ENCODE data around the gene EIF4EBP2. TPM values are rescaled to one million over a fixed set of nuclear protein-coding genes. Genes with fewer than 3 reads are reported as not detected.
A peak's percentile ranks its signal among the peaks of the same experiment; 100 is the strongest.

Gene EIF4EBP2
- total and polyA plus RNA-seq, 2 experiments from 2014 or later: 43.1 to 77.1 TPM

DNA sequence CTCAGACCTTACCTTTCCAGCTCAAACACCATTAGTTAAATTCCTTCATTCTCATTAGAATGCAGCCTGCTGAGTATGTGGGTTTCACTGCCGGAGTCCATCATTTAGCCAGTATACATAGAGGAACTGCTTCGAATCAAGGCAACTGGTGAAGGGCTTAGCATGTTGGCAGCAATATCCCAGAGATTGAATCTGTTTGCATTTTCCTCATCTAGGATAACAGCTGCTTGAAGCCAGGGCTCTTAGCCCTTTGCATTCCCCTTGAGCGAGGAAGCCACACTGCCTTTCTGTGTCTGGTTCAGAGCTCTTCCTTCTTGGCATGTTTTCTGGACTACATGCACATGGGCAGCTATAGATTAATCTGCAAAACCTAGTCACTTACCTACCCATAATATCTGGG, 22.9 kb downstream of the EIF4EBP2 start:
- Histone ChIP-seq H3K27me3 (no peaks in the 10 kb centered on the region), H3K4me3 (no peak overlapping the region), H3K9me3 (ENCODE audit: low read depth) (no peaks in the 10 kb centered on the region), H3K36me3 (replicated peaks; ENCODE audit: insufficient read depth, low read depth) (peaks cover 7% of the 10 kb centered on the region), H3K9me2 (replicated peaks; ENCODE audit: insufficient read depth) (no peaks in the 10 kb centered on the region), H3K79me2 (no peaks in the 10 kb centered on the region), H3K4me2 (no peak overlapping the region), H4K20me1 (ENCODE audit: insufficient read depth, poor library complexity, severe bottlenecking) (peaks cover 3% of the 10 kb centered on the region), H3K4me1 (ENCODE audit: insufficient read depth) (peaks cover 11% of the 10 kb centered on the region), H2AFZ (no peak overlapping the region), H3K27ac (no peak overlapping the region)
- WGBS (ENCODE audit: low lambda C conversion rate, missing lambda C conversion rate): 87% methylated on average over 3 of the region's 3 CpGs
- DNase-seq (ENCODE audit: low spot score): no peak
- TF ChIP-seq EZH2 (IDR thresholded peaks at IDR 0.05; ENCODE audit: borderline replicate concordance) (no peak), EZH2phosphoT487 (IDR thresholded peaks at IDR 0.05; ENCODE audit: low read depth, severe bottlenecking, unreplicated experiment) (no peak)
- TF ChIP-seq, protein P1, sequence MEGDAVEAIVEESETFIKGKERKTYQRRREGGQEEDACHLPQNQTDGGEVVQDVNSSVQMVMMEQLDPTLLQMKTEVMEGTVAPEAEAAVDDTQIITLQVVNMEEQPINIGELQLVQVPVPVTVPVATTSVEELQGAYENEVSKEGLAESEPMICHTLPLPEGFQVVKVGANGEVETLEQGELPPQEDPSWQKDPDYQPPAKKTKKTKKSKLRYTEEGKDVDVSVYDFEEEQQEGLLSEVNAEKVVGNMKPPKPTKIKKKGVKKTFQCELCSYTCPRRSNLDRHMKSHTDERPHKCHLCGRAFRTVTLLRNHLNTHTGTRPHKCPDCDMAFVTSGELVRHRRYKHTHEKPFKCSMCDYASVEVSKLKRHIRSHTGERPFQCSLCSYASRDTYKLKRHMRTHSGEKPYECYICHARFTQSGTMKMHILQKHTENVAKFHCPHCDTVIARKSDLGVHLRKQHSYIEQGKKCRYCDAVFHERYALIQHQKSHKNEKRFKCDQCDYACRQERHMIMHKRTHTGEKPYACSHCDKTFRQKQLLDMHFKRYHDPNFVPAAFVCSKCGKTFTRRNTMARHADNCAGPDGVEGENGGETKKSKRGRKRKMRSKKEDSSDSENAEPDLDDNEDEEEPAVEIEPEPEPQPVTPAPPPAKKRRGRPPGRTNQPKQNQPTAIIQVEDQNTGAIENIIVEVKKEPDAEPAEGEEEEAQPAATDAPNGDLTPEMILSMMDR (IDR thresholded peaks at IDR 0.05; ENCODE audit: poor library complexity): no peak

DNA sequence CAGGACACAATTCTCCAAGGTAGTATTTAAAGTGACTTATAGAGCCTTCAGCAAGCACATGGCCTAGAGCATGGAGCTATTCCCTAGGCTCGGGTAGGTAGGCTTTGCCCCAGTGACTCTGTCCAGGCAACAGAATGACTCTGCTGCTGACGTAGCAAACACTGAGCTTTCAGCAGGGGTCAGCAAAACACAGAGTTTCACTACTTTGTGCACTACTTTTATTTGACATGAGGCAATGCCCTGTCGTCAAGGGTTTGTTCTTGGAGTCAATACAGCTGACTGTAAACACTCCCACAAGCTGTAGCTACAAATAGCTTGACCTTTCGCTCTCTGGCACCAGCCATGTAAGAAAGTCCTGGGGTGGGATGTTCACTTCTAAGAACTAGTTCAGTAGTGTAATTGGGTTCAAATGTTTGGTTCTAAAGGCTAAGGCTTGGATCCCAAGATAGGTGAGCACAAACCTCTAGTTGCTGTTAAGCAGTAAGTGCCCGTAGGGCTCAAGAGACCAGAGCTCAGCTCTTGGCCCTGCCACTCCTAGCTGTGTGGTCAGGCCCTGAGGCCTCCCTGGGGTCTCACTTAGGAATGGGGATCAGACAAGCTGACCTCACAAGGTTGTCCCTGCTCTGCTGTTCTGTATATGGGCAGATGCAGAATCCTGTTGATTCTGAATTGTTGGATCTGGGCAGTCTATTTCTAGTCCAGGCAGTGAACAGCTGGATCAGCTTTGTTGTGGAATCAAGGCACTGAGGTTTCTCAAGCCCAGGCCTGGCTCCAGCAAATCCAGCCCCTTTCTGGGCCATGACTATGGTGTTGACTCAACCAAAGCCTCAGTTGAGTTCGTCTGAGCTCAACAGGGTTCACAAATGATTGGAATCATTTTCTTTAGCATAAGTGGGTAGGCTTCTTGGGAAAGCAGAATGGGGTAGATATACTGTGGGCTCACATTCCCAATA, 26.8 kb downstream of the EIF4EBP2 start:
- H3K27ac ChIP-seq: peak overlapping the region; percentile 71
- 67% methylated on average over 6 of the region's 6 CpGs for WGBS (ENCODE audit: low lambda C conversion rate, missing lambda C conversion rate)
- TF ChIP-seq, protein P1 (IDR thresholded peaks at IDR 0.05; ENCODE audit: poor library complexity): peak; percentile 40
- TF ChIP-seq EZH2phosphoT487 (IDR thresholded peaks at IDR 0.05; ENCODE audit: low read depth, severe bottlenecking, unreplicated experiment) (no peak), EZH2 (IDR thresholded peaks at IDR 0.05; ENCODE audit: borderline replicate concordance) (no peak)

DNA sequence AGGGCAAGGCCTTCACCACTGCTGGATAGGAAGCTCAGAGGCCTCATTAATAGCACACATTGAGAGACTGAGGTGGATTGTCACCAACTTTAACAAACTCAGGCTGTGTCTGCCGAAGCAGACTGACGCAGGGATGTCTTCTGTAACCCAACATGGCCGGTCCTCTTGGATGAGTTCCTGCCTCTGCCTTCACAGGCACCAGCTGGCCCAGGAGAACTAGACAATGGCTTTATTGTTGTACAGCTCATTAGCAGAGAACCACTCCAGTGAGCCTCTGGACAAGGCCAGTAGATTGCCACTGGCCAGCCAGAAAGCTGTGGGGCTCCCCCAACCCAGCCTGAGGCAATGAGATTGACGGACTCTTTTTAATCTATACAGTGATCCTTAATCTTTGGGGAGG, 28.2 kb downstream of the EIF4EBP2 start:
- H2AFZ ChIP-seq: no peak overlapping the region

More for the DNA sequence above, 26.8 kb downstream of the EIF4EBP2 start:
- Histone ChIP-seq H3K4me1 (ENCODE audit: insufficient read depth) (peaks cover 5% of the 10 kb centered on the region), H3K4me3 (no peak overlapping the region), H4K20me1 (ENCODE audit: insufficient read depth, poor library complexity, severe bottlenecking) (peaks cover 3% of the 10 kb centered on the region), H3K9me3 (ENCODE audit: low read depth) (no peaks in the 10 kb centered on the region), H3K27me3 (no peaks in the 10 kb centered on the region), H3K4me2 (no peak overlapping the region), H2AFZ (no peak overlapping the region), H3K9me2 (replicated peaks; ENCODE audit: insufficient read depth) (no peaks in the 10 kb centered on the region), H3K36me3 (replicated peaks; ENCODE audit: insufficient read depth, low read depth) (no peaks in the 10 kb centered on the region), H3K79me2 (no peaks in the 10 kb centered on the region)
- DNase-seq (ENCODE audit: low spot score): peak; percentile 72

More for the DNA sequence above, 28.2 kb downstream of the EIF4EBP2 start:
- no peaks in the 10 kb centered on the region for H3K79me2 ChIP-seq
- no peak for DNase-seq (ENCODE audit: low spot score)
- no peaks in the 10 kb centered on the region for H3K27me3 ChIP-seq
- no peak for TF ChIP-seq EZH2phosphoT487 (IDR thresholded peaks at IDR 0.05; ENCODE audit: low read depth, severe bottlenecking, unreplicated experiment)
- TF ChIP-seq, protein P1 (IDR thresholded peaks at IDR 0.05; ENCODE audit: poor library complexity): no peak
- no peak for TF ChIP-seq EZH2 (IDR thresholded peaks at IDR 0.05; ENCODE audit: borderline replicate concordance)
- no peaks in the 10 kb centered on the region for H3K9me3 ChIP-seq (ENCODE audit: low read depth)
- no peak overlapping the region for H3K27ac ChIP-seq
- H3K9me2 ChIP-seq (replicated peaks; ENCODE audit: insufficient read depth): no peaks in the 10 kb centered on the region
- no peak overlapping the region for H3K4me3 ChIP-seq
- H3K4me1 ChIP-seq (ENCODE audit: insufficient read depth): peaks cover 5% of the 10 kb centered on the region
- no peak overlapping the region for H3K4me2 ChIP-seq
- no peaks in the 10 kb centered on the region for H3K36me3 ChIP-seq (replicated peaks; ENCODE audit: insufficient read depth, low read depth)
- H4K20me1 ChIP-seq (ENCODE audit: insufficient read depth, poor library complexity, severe bottlenecking): peaks cover 3% of the 10 kb centered on the region
- 92% methylated on average over 4 of the region's 4 CpGs for WGBS (ENCODE audit: low lambda C conversion rate, missing lambda C conversion rate)
